ENCODE data around the gene PTPN1.
A peak's percentile ranks its signal among the peaks of the same experiment; 100 is the strongest.

PTPN1 gene

GRCh38 chr20:50578061-50578777, 68.0 kb downstream of the PTPN1 start:
- Histone ChIP-seq H3K4me3 (ENCODE audit: low read depth, low read length) (no peak overlapping the region), H3K4me1 (ENCODE audit: control insufficient read depth, insufficient read depth, low read length) (no peaks in the 10 kb centered on the region), H3K9me3 (ENCODE audit: control insufficient read depth, insufficient read depth, low read depth, low read length) (no peaks in the 10 kb centered on the region), H3K27ac (ENCODE audit: extremely low read depth, low read depth, low read length) (no peak overlapping the region), H3K36me3 (ENCODE audit: control insufficient read depth in 2 of 2, insufficient read depth in 1 of 2, low read length in 2 of 2) (peaks cover 3 to 91% of the 10 kb centered on the region in 2 experiments; a peak in 1 of 3 replicates)
- POLR2A ChIA-PET = no interaction called here
- CTCF ChIA-PET = interaction anchor here (1.2 to 2.2 kb wide), 4 partner anchors 16 to 392 kb away, joined by 3 to 9 read pairs (median 6); no protein-coding TSS in a partner anchor
- TF ChIP-seq KLF1 (tag by site-specific recombination; IDR thresholded peaks at IDR 0.05) (peak; percentile 28; the same call in 1 of the 2 replicates), ZNF510 (tag by site-specific recombination; IDR thresholded peaks at IDR 0.05; ENCODE audit: insufficient replicate concordance) (no peak)

GRCh38 chr20:50578778-50579165, 68.6 kb downstream of the PTPN1 start:
- H3K4me3 ChIP-seq (ENCODE audit: low read depth, low read length) = no peak overlapping the region
- H3K27ac ChIP-seq (ENCODE audit: extremely low read depth, low read depth, low read length) = no peak overlapping the region
- no peaks in the 10 kb centered on the region for H3K4me1 ChIP-seq (ENCODE audit: control insufficient read depth, insufficient read depth, low read length)
- ChIA-PET CTCF (interaction anchor here (1.1 to 2.2 kb wide), 7 partner anchors 16 to 393 kb away, joined by 3 to 9 read pairs (median 3); no protein-coding TSS in a partner anchor), POLR2A (no interaction called here)
- peaks cover 3 to 93% of the 10 kb centered on the region in 2 experiments; a peak in 1 of 3 replicates for H3K36me3 ChIP-seq (ENCODE audit: control insufficient read depth in 2 of 2, insufficient read depth in 1 of 2, low read length in 2 of 2)
- TF ChIP-seq ZSCAN4 (tag by site-specific recombination; IDR thresholded peaks at IDR 0.05) (no peak), ZNF221 (tag by site-specific recombination; IDR thresholded peaks at IDR 0.05; ENCODE audit: borderline replicate concordance) (no peak), ZNF654 (tag by site-specific recombination; IDR thresholded peaks at IDR 0.05; ENCODE audit: low read depth) (no peak), ZNF521 (tag by site-specific recombination; IDR thresholded peaks at IDR 0.05) (no peak), PRDM10 (tag by site-specific recombination; IDR thresholded peaks at IDR 0.05) (no peak), ELK4 (IDR thresholded peaks at IDR 0.05; ENCODE audit: borderline replicate concordance, low read depth, low read length) (no peak), ZNF670 (tag by site-specific recombination; IDR thresholded peaks at IDR 0.05; ENCODE audit: low read depth) (no peak), ZSCAN16 (tag by site-specific recombination; IDR thresholded peaks at IDR 0.05) (no peak), ZNF626 (tag by site-specific recombination; IDR thresholded peaks at IDR 0.05) (no peak), BCL11B (tag by site-specific recombination; IDR thresholded peaks at IDR 0.05; ENCODE audit: low read depth) (no peak), ZNF266 (tag by site-specific recombination; IDR thresholded peaks at IDR 0.05; ENCODE audit: low read depth) (no peak), KLF17 (tag by site-specific recombination; IDR thresholded peaks at IDR 0.05) (no peak), ZNF114 (tag by site-specific recombination; IDR thresholded peaks at IDR 0.05) (no peak)
- H3K9me3 ChIP-seq (ENCODE audit: control insufficient read depth, insufficient read depth, low read depth, low read length) = no peaks in the 10 kb centered on the region
